CD4-positive, alpha-beta T cell (primary cell): ENCODE measurements around the gene SLC30A2. TPM values are rescaled to one million over a fixed set of nuclear protein-coding genes. Genes with fewer than 3 reads are reported as not detected.
A peak's percentile ranks its signal among the peaks of the same experiment; 100 is the strongest.

Source experiments
- ATAC-seq: fragments of 200-7000 bp; cut with Tn5 transposase; one replicate; pipeline ENCODE4 v1.10.0; 2022; ENCODE audit warnings: mild to moderate bottlenecking; ENCODE audit not compliant: poor library complexity
- CTCF ChIA-PET: fragments of 350-600 bp; sonication (Branson Sonifier 250); formaldehyde crosslinking; loops from one replicate; lab custom pipeline; 2021; ENCODE audit warnings: antibody characterized with exemption, inconsistent platforms; lab: Charles Lee
- POLR2A ChIA-PET: fragments of 350-600 bp; sonication (Branson Sonifier 250); formaldehyde crosslinking; loops from one replicate; lab custom pipeline; 2021; ENCODE audit warnings: antibody characterized with exemption, inconsistent platforms; lab: Charles Lee
- DNase-seq, 14 experiments: peaks; one replicate each; pipeline ENCODE4 v3.0.0-alpha.2; 2013 to 2020; ENCODE audit warnings: mixed read lengths in 2 of 14
- H3K27ac ChIP-seq, 2 donors: one replicate each; pipeline versions ENCODE4 v1.5.1 to v1.7.0; 2013; ENCODE audit warnings: low read length in 2 of 2, low read depth in 1 of 2, mild to moderate bottlenecking in 1 of 2
- H3K27me3 ChIP-seq, 2 experiments: 1 replicate in 1 of 2; 2 replicates in 1 of 2; pipeline versions ENCODE4 v1.6.1 to v1.7.0; 2013; ENCODE audit warnings: low read length in 2 of 2, control low read depth in 1 of 2, mild to moderate bottlenecking in 1 of 2, moderate library complexity in 1 of 2; ENCODE audit not compliant: insufficient read depth in 2 of 2, control insufficient read depth in 1 of 2
- H3K36me3 ChIP-seq: one replicate; pipeline ENCODE4 v1.6.1; 2013; ENCODE audit warnings: low read length, control low read depth; ENCODE audit not compliant: insufficient read depth
- H3K4me1 ChIP-seq: one replicate; pipeline ENCODE4 v1.6.1; 2013; ENCODE audit warnings: low read length, control low read depth; ENCODE audit not compliant: insufficient read depth
- H3K4me3 ChIP-seq: one replicate; pipeline ENCODE4 v1.5.1; 2013; ENCODE audit warnings: mild to moderate bottlenecking, low read length, moderate library complexity
- H3K9me3 ChIP-seq, 2 experiments: 1 replicate in 1 of 2; 2 replicates in 1 of 2; pipeline versions ENCODE4 v1.6.1 to v1.7.0; 2013; ENCODE audit warnings: low read length in 2 of 2, mild to moderate bottlenecking in 2 of 2, control low read depth in 1 of 2, moderate library complexity in 1 of 2; ENCODE audit not compliant: control insufficient read depth in 1 of 2, insufficient read depth in 1 of 2
- H3K27ac Mint-ChIP-seq: one replicate; pipeline ENCODE4 v1.8.0; 2020; ENCODE audit warnings: mixed read lengths
- H3K27me3 Mint-ChIP-seq: one replicate; pipeline ENCODE4 v1.8.0; 2021; ENCODE audit warnings: mixed read lengths
- H3K36me3 Mint-ChIP-seq: one replicate; pipeline ENCODE4 v1.8.0; 2021; ENCODE audit warnings: low read depth, mixed read lengths
- H3K4me1 Mint-ChIP-seq: one replicate; pipeline ENCODE4 v1.8.0; 2021; ENCODE audit warnings: low read depth, mixed read lengths
- H3K4me3 Mint-ChIP-seq: one replicate; pipeline ENCODE4 v1.8.0; 2020; ENCODE audit warnings: mild to moderate bottlenecking, mixed read lengths
- H3K9me3 Mint-ChIP-seq: one replicate; pipeline ENCODE4 v1.8.0; 2020; ENCODE audit warnings: mixed read lengths
- intact Hi-C, 2 experiments: fragments of 100-400 bp; cut with DNase I in 1 of 2; cut with micrococcal nuclease in 1 of 2; formaldehyde crosslinking; loops; one replicate each; pipeline versions ENCODE4 v1.15.1 to v1.9.0; 2023 to 2025; cut with DNase I, micrococcal nuclease
- total RNA-seq, 174 experiments: library from RNA in 2 of 174; stranded (reverse) in 2 of 174; gene quantifications; one replicate each; pipeline ENCODE4 v1.2.3 and lab custom pipeline; 2021 to 2026
- TF ChIP-seq, protein P1 (sequence below): fragments of 200-600 bp; IDR thresholded peaks from one replicate; pipeline ENCODE4 v1.8.0; 2022; ENCODE audit warnings: antibody characterized with exemption, mild to moderate bottlenecking

Gene SLC30A2
- total RNA-seq, 2 experiments from 2014 or later, result not detected

DNA sequence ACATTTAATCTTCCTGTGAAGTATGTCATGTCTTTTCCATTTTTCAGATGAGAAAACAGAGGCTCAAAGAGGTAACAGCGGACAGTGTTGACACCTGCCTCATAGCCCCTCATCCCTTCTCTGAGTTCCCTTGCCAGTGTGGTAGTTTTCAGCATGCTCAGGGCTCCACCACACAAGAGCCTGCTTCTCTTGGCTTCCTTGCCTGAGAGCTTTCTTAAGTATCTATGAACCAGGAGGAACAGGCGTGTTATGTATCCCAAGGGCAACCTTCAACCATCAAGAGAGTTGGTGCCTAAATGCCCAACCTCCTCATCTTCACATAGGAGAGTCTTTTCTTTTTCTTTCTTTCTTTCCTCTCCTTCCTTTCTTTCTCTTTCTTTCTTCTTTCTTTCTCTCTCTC lies 42.2 kb downstream of the SLC30A2 start:
- DNase-seq, result no peak
- H3K27me3 ChIP-seq, result peaks cover 0 to 3% of the 10 kb centered on the region in 2 experiments
- ChIA-PET POLR2A (interaction anchor here (0.6 to 1.5 kb wide), 2 partner anchors 32 to 109 kb away, joined by 3 read pairs; no protein-coding TSS in a partner anchor), CTCF (interaction anchor here (11.1 kb wide), 1 partner anchor 107 kb away, joined by 184 read pairs; no protein-coding TSS in a partner anchor)
- H3K4me1 ChIP-seq, result peaks cover under 1% of the 10 kb centered on the region
- no peak for ATAC-seq
- no peak overlapping the region for H3K27ac ChIP-seq
- no peak overlapping the region for H3K27ac Mint-ChIP-seq
- H3K4me1 Mint-ChIP-seq, result no peaks in the 10 kb centered on the region
- H3K4me3 ChIP-seq, result no peak overlapping the region
- TF ChIP-seq, protein P1, sequence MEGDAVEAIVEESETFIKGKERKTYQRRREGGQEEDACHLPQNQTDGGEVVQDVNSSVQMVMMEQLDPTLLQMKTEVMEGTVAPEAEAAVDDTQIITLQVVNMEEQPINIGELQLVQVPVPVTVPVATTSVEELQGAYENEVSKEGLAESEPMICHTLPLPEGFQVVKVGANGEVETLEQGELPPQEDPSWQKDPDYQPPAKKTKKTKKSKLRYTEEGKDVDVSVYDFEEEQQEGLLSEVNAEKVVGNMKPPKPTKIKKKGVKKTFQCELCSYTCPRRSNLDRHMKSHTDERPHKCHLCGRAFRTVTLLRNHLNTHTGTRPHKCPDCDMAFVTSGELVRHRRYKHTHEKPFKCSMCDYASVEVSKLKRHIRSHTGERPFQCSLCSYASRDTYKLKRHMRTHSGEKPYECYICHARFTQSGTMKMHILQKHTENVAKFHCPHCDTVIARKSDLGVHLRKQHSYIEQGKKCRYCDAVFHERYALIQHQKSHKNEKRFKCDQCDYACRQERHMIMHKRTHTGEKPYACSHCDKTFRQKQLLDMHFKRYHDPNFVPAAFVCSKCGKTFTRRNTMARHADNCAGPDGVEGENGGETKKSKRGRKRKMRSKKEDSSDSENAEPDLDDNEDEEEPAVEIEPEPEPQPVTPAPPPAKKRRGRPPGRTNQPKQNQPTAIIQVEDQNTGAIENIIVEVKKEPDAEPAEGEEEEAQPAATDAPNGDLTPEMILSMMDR, result no peak
- no peak overlapping the region for H3K4me3 Mint-ChIP-seq
- H3K36me3 Mint-ChIP-seq, result no peaks in the 10 kb centered on the region
- H3K27me3 Mint-ChIP-seq, result peaks cover 3% of the 10 kb centered on the region
- no peaks in the 10 kb centered on the region for H3K36me3 ChIP-seq
- intact Hi-C loops, result no loop called here
- H3K9me3 ChIP-seq, result no peaks in the 10 kb centered on the region
- H3K9me3 Mint-ChIP-seq, result no peaks in the 10 kb centered on the region

DNA sequence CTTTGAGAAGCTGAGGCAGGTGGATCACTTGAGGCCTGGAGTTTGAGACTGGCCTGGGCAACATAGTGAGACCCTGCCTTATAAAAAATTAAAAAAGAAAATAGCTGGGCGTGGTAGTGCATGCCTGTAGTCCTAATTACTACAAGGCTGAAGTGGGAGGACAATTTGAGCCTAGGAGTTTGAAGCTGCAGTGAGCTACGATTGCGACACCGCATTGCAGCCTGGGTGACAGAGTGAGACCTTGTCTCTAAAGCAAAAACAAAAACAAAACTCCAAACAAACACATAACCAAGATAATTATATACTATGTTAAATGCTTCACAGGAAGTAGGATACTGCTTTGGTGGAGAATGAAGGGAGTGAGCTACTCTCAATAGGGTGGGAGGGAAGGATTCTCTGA lies 42.7 kb downstream of the SLC30A2 start:
- TF ChIP-seq, protein P1, result no peak
- H3K9me3 Mint-ChIP-seq, result no peaks in the 10 kb centered on the region
- Histone ChIP-seq H3K4me1 (peaks cover 5% of the 10 kb centered on the region), H3K27ac (no peak overlapping the region), H3K4me3 (no peak overlapping the region), H3K27me3 (peaks cover 0 to 3% of the 10 kb centered on the region in 2 experiments), H3K9me3 (no peaks in the 10 kb centered on the region), H3K36me3 (no peaks in the 10 kb centered on the region)
- DNase-seq (no peak), ATAC-seq (no peak)
- peaks cover 2% of the 10 kb centered on the region for H3K4me1 Mint-ChIP-seq
- CTCF ChIA-PET, result interaction anchor here (11.1 kb wide), 1 partner anchor 107 kb away, joined by 184 read pairs; no protein-coding TSS in a partner anchor
- no peaks in the 10 kb centered on the region for H3K36me3 Mint-ChIP-seq
- H3K27me3 Mint-ChIP-seq, result peaks cover 3% of the 10 kb centered on the region
- intact Hi-C loops, result no loop called here
- no peak overlapping the region for H3K4me3 Mint-ChIP-seq
- POLR2A ChIA-PET, result interaction anchor here (1.5 kb wide), 1 partner anchor 108 kb away, joined by 3 read pairs; no protein-coding TSS in a partner anchor
- no peak overlapping the region for H3K27ac Mint-ChIP-seq

DNA sequence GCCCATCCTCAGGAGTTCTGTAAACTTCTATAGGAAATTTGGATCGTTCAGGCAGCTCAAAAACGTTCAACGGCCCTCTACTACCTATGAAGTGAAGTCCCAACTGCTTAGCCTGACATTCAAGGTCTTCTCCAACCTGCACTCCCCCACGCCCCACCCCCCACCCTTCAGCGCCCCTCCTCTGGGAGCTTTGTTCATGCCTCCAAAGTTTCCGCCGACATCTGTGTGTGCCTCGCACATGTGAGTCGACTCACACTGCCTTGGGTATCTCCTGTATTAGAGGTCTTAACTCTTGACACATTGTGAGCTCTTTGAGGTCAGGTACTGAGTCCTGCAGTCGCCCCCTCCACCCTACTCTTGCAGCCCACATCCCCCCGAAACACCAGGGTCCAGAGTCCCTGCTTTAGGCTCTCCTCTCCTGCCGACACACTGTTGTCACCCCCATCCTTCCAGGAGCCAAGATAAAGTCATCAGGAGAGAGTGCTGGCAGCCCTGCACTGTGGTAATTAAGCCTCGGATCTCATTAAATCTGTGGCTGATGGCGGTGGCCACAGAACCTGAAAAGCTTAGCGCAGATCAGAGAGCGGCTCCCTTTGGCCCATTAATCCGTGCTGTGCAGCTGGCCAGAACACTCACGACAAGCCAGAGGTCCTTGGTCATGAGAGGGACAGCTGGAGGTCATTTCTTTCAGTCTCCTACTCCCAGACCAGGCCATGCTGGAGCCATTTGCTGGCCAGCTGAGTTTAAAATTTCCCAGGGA lies 46.7 kb downstream of the SLC30A2 start:
- TF ChIP-seq, protein P1, result no peak
- no peaks in the 10 kb centered on the region for H3K9me3 ChIP-seq
- Mint-ChIP-seq H3K27me3 (no peaks in the 10 kb centered on the region), H3K27ac (peak overlapping the region; percentile 97), H3K9me3 (no peaks in the 10 kb centered on the region), H3K4me1 (peaks cover 30% of the 10 kb centered on the region), H3K36me3 (peaks cover 8% of the 10 kb centered on the region), H3K4me3 (no peak overlapping the region)
- H3K27me3 ChIP-seq, result no peaks in the 10 kb centered on the region
- DNase-seq (peak in 1 of 14 experiments; percentile 34), ATAC-seq (no peak)
- no peak overlapping the region for H3K4me3 ChIP-seq
- CTCF ChIA-PET, result interaction anchor here (0.6 to 11.1 kb wide), 3 partner anchors 72 to 103 kb away, joined by 3 to 184 read pairs (median 3); no protein-coding TSS in a partner anchor
- intact Hi-C loops, result loop anchor here in 1 of 2 experiments (2.0 to 5.0 kb wide), 2 partner anchors 162 to 390 kb away; no protein-coding TSS in a partner anchor
- no peak overlapping the region for H3K27ac ChIP-seq
- H3K4me1 ChIP-seq, result peaks cover 21% of the 10 kb centered on the region
- POLR2A ChIA-PET, result interaction anchor here (0.6 to 6.2 kb wide), 3 partner anchors 36 to 102 kb away, joined by 3 to 124 read pairs (median 5); no protein-coding TSS in a partner anchor
- no peaks in the 10 kb centered on the region for H3K36me3 ChIP-seq
